ENCODE results near the gene CDC20.

Gene CDC20

DNA sequence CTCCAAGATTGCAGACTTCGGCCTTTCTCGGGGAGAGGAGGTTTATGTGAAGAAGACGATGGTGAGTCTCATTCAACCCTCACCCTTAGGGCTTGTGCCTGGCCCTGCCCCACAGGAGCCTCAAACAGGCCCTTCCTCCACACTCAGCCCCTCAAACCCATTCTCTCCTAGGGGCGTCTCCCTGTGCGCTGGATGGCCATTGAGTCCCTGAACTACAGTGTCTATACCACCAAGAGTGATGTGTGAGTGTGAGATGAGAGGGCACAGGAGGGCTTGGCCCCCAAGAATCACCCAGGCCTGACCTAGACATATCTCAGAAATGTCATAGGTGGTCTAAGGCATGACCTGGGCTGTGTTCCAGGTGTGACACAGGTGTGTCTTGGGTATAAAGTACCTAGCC, 39.5 kb upstream of the CDC20 start:
- peaks cover 5% of the 10 kb centered on the region; the same call in 1 of the 2 replicates for H3K36me3 ChIP-seq (ENCODE audit: insufficient read depth, low read length)
- H3K9ac ChIP-seq (ENCODE audit: low read depth, low read length) = no peak overlapping the region
- H3K4me1 ChIP-seq (ENCODE audit: insufficient read depth, low read length) = no peaks in the 10 kb centered on the region
- H3K9me3 ChIP-seq (ENCODE audit: control insufficient read depth, insufficient read depth, low read length) = no peaks in the 10 kb centered on the region

DNA sequence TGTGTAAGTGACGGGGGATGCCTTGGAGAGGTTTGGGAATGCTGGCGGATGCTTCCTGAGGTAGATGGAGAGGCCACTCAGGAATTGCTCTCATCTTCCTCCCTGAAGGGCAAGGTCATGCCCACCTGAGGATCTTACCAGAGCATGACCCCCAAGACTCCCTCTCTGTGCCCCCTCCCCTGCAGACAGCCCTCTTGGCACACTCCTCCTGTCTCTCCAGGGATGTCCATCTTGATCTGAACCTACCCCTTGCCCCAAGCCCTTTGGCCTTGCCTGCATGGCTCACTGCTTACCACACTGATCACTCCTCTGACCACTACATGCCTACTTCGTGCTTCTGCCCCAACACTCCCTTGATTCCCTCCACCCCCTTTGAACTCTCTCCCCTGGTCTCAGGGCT, 39.0 kb upstream of the CDC20 start:
- H3K4me1 ChIP-seq (ENCODE audit: insufficient read depth, low read length) = no peaks in the 10 kb centered on the region
- H3K9me3 ChIP-seq (ENCODE audit: control insufficient read depth, insufficient read depth, low read length) = no peaks in the 10 kb centered on the region; the same call in 1 of the 2 replicates
- H3K36me3 ChIP-seq (ENCODE audit: insufficient read depth, low read length) = peaks cover 5% of the 10 kb centered on the region; the same call in 1 of the 2 replicates
- no peak overlapping the region for H3K9ac ChIP-seq (ENCODE audit: low read depth, low read length)

GRCh38 chr1:43321331-43321891, 37.4 kb upstream of the CDC20 start:
- Histone ChIP-seq H3K9ac (ENCODE audit: low read depth, low read length) (no peak overlapping the region), H3K36me3 (ENCODE audit: insufficient read depth, low read length) (peaks cover 5% of the 10 kb centered on the region; the same call in 1 of the 2 replicates), H3K4me1 (ENCODE audit: insufficient read depth, low read length) (no peaks in the 10 kb centered on the region), H3K9me3 (ENCODE audit: control insufficient read depth, insufficient read depth, low read length) (peaks cover 4% of the 10 kb centered on the region)

GRCh38 chr1:43322506-43322905, 36.3 kb upstream of the CDC20 start:
- no peaks in the 10 kb centered on the region for H3K4me1 ChIP-seq (ENCODE audit: insufficient read depth, low read length)

DNA sequence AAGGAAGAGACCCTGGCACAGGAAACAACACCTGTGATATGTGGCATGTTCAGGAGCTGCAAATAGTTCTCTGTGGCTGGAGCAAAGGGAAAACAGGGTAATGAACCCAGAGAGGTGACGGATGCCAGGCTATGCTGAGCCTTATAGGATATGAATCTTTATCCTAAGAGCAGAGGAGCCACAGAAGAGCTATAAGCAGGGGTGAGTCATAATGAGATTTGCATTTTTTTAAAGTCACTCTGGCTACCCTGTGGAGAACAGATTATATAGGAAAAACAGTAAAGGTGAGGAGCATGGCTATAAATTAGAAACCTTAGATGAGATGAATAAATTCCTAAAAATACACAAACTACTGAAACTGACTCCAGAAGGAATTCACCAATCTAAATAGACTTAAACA, 34.0 kb upstream of the CDC20 start:
- peaks cover 14% of the 10 kb centered on the region for H3K9me3 ChIP-seq (ENCODE audit: control insufficient read depth, insufficient read depth, low read length)
- no peak overlapping the region for H3K9ac ChIP-seq (ENCODE audit: low read depth, low read length)
- H3K4me1 ChIP-seq (ENCODE audit: insufficient read depth, low read length) = peaks cover 3% of the 10 kb centered on the region
- H3K36me3 ChIP-seq (ENCODE audit: insufficient read depth, low read length) = no peaks in the 10 kb centered on the region

More at GRCh38 chr1:43322506-43322905, 36.3 kb upstream of the CDC20 start:
- Histone ChIP-seq H3K9me3 (ENCODE audit: control insufficient read depth, insufficient read depth, low read length) (peaks cover 8% of the 10 kb centered on the region), H3K36me3 (ENCODE audit: insufficient read depth, low read length) (peaks cover 2% of the 10 kb centered on the region; the same call in 1 of the 2 replicates), H3K9ac (ENCODE audit: low read depth, low read length) (no peak overlapping the region)

GRCh38 chr1:43325381-43325780, 33.4 kb upstream of the CDC20 start:
- H3K36me3 ChIP-seq (ENCODE audit: insufficient read depth, low read length) = no peaks in the 10 kb centered on the region
- peaks cover 14% of the 10 kb centered on the region for H3K9me3 ChIP-seq (ENCODE audit: control insufficient read depth, insufficient read depth, low read length)
- no peak overlapping the region for H3K9ac ChIP-seq (ENCODE audit: low read depth, low read length)
- peaks cover 8% of the 10 kb centered on the region for H3K4me1 ChIP-seq (ENCODE audit: insufficient read depth, low read length)

DNA sequence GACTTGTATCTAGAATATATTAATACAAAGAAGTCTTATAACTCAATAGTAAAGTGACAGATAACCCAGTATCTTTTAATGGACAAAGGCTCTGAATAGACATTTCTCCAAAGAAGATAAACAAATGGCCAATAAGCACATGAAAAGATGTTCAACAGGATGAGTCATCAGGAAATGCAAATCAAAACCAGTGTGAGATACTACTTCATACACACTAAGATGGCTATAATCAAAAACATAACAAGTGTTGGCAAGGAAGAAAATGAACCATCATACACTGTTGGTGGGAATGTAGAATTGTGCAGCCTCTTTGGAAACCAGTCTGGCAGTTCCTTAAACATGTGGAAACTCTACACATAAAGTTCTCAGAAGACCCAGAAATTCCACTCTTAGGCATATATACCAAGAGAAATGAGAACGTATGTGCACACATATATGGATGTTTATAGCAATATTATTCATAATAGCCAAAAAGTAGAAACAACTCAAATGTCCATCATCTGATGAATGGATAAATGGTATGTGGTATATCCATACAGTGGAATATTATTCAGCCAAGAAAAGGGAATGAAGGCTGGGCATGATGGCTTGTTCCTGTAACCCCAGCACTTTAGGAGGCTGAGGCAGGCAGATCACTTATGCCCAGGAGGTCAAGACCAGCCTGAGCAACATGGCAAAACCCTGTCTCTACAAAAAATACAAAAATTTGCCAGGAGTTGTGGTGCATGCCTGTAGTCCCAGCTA, 31.1 kb upstream of the CDC20 start:
- H3K4me1 ChIP-seq (ENCODE audit: insufficient read depth, low read length) = peaks cover 16% of the 10 kb centered on the region
- H3K36me3 ChIP-seq (ENCODE audit: insufficient read depth, low read length) = no peaks in the 10 kb centered on the region
- no peak overlapping the region for H3K9ac ChIP-seq (ENCODE audit: low read depth, low read length)
- H3K9me3 ChIP-seq (ENCODE audit: control insufficient read depth, insufficient read depth, low read length) = peaks cover 14% of the 10 kb centered on the region

DNA sequence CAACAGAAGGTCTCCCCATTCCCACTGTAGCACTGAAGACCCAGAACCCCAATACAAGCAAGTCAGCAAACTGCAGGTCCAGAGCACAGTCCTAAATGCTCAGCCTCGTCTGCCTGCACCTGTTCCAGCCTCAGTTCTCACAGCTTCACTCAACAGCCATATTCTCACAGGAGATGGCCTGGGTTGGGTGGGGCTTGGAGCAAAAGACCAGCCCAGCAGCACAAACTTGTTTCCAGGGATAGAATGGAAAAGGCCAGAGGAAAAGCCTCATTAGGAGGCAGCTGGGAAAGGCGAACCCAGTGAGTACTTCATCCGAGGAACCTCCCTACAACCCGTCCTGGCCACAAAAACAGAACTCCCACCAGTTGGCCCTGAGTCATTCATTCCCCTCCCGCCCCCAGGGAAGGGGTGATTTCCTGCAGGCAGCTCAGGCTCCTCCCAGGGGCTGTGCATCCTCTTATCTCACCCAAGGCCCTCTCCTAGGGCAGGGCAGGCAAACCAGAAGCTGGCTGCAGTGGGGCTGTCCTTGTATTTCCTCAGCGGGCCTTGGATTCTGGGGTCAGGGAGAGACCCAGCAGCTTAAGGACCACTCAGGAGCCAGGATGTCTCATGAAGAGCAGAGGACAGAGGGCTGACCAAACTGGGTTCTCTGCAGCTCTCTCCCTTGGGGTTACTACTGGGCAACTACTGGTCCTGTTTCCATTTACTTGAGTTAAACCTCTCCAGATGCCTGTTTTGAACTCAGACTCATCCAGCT, 28.6 kb upstream of the CDC20 start:
- Histone ChIP-seq H3K9me3 (ENCODE audit: control insufficient read depth, insufficient read depth, low read length) (peaks cover 14% of the 10 kb centered on the region), H3K36me3 (ENCODE audit: insufficient read depth, low read length) (no peaks in the 10 kb centered on the region), H3K9ac (ENCODE audit: low read depth, low read length) (no peak overlapping the region), H3K4me1 (ENCODE audit: insufficient read depth, low read length) (peaks cover 16% of the 10 kb centered on the region)

DNA sequence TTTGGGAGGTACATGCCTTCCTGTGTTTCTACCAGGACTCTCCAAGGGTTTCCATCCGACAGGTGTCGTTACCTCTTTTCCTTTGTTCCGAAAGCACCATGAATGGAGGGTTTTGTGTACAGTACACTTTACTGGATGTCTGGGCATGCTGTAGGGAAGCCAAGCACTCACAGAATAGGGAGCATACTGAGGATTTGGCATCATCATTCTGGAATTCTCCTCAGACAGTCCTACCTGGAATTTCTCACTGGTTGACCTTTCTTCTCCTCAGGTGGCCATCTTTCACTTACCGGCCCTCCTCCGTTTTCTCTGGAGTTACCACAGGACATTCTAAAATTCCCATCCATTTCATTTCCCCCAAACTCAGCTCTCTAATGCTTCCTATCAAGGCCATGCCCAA, 27.1 kb upstream of the CDC20 start:
- Histone ChIP-seq H3K4me1 (ENCODE audit: insufficient read depth, low read length) (peaks cover 16% of the 10 kb centered on the region), H3K36me3 (ENCODE audit: insufficient read depth, low read length) (no peaks in the 10 kb centered on the region)

GRCh38 chr1:43334453-43335205, 24.2 kb upstream of the CDC20 start:
- Histone ChIP-seq H3K36me3 (ENCODE audit: insufficient read depth, low read length) (no peaks in the 10 kb centered on the region), H3K9me3 (ENCODE audit: control insufficient read depth, insufficient read depth, low read length) (no peaks in the 10 kb centered on the region), H3K9ac (ENCODE audit: low read depth, low read length) (no peak overlapping the region), H3K4me1 (ENCODE audit: insufficient read depth, low read length) (peaks cover 16% of the 10 kb centered on the region)

More for the DNA sequence above, 27.1 kb upstream of the CDC20 start:
- Histone ChIP-seq H3K9me3 (ENCODE audit: control insufficient read depth, insufficient read depth, low read length) (peaks cover 10% of the 10 kb centered on the region; the same call in 1 of the 2 replicates), H3K9ac (ENCODE audit: low read depth, low read length) (no peak overlapping the region)

DNA sequence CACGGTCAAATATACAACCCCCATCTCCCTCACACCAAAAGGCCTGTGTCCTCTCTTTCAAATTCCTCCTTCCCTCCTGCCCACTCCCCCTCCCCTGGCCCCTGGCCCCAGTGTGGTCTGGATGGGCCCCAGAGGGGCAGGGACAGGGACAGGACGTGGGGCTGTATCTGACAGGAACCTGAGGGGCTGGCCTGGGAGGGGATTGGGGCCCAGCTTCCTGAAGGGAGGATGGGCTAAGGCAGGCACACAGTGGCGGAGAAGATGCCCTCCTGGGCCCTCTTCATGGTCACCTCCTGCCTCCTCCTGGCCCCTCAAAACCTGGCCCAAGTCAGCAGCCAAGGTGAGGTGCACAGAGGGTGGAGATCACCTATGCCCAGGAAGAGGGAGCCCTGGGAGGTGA, 21.2 kb upstream of the CDC20 start, which contains the start of gene MPL:
TSS of gene MPL (plus strand) at position 231 of the 400 bp plus-strand sequence. CDS start at position 262, 31 bp downstream.
- Histone ChIP-seq H3K9ac (ENCODE audit: low read depth, low read length) (no peak within 1 kb of the TSS), H3K36me3 (ENCODE audit: insufficient read depth, low read length) (no peaks in the 10 kb centered on the region), H3K4me1 (ENCODE audit: insufficient read depth, low read length) (no peaks in the 10 kb centered on the region), H3K9me3 (ENCODE audit: control insufficient read depth, insufficient read depth, low read length) (no peaks in the 10 kb centered on the region)

DNA sequence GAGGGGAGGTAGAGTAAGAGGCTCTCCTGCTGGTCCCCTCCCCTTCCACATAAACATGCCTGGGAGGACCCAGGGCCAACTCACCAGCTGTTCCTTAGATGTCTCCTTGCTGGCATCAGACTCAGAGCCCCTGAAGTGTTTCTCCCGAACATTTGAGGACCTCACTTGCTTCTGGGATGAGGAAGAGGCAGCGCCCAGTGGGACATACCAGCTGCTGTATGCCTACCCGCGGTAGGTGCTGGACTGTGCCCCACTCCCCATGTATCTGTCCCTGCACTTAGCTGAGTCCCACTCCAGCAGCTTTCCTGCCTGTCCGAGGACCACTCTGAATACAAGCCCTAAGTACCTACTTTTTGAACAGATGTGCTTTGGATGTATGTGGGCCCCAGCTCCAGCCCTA, 20.8 kb upstream of the CDC20 start:
- Histone ChIP-seq H3K36me3 (ENCODE audit: insufficient read depth, low read length) (no peaks in the 10 kb centered on the region), H3K4me1 (ENCODE audit: insufficient read depth, low read length) (no peaks in the 10 kb centered on the region), H3K9me3 (ENCODE audit: control insufficient read depth, insufficient read depth, low read length) (no peaks in the 10 kb centered on the region), H3K9ac (ENCODE audit: low read depth, low read length) (no peak overlapping the region)

DNA sequence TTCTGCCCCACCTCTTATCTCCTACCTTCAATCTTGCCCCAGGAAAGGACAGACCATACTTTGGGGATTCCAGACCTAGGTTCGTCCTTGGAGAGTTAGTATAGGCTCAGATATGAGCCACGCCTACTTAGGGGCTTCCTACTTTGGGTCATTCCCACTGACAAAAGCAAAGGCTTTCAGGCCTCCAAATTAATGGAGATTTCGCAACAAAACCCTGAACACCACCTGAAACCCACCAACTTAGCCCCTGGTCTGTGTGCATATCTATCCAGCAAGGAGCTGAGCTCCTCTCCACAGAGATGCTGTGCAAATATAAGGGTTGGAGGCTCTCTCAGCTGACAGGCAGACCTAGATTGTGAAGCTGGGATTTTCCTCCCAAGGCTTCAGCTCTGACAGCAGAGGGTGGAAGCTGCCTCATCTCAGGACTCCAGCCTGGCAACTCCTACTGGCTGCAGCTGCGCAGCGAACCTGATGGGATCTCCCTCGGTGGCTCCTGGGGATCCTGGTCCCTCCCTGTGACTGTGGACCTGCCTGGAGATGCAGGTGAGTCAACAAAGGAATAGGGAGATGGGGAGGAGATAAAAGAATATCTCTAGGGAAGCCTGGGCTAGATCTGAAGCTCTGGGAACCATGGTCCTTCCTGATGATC, 19.1 kb upstream of the CDC20 start:
- Histone ChIP-seq H3K9me3 (ENCODE audit: control insufficient read depth, insufficient read depth, low read length) (no peaks in the 10 kb centered on the region), H3K9ac (ENCODE audit: low read depth, low read length) (no peak overlapping the region)

DNA sequence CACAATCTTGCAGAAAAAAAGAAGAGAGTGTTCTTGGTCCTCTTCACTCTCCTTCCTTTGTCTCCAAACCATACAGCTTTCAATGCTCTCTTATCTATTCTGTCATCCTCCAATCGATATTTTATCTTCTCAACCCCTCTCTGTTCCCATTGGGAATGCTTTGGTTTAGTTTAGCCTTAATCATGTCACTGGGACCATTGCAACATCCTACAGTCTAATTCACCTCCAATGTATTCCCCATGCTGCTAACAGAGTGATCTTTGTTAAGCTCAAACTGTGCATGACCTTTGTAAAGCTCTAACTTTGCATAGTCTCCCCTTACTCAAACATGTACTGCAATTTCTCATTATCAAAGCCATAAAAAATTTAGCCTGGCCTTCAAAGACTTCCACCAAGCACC, 18.2 kb upstream of the CDC20 start:
- Histone ChIP-seq H3K4me1 (ENCODE audit: insufficient read depth, low read length) (no peaks in the 10 kb centered on the region; the same call in 1 of the 2 replicates), H3K36me3 (ENCODE audit: insufficient read depth, low read length) (no peaks in the 10 kb centered on the region), H3K9ac (ENCODE audit: low read depth, low read length) (no peak overlapping the region), H3K9me3 (ENCODE audit: control insufficient read depth, insufficient read depth, low read length) (no peaks in the 10 kb centered on the region)

More for the DNA sequence above, 19.1 kb upstream of the CDC20 start:
- Histone ChIP-seq H3K36me3 (ENCODE audit: insufficient read depth, low read length) (no peaks in the 10 kb centered on the region), H3K4me1 (ENCODE audit: insufficient read depth, low read length) (no peaks in the 10 kb centered on the region)

Data from ES-I3 (cell line).